GM19324 (cell line): ENCODE results near the gene VWF.
A peak's percentile ranks its signal among the peaks of the same experiment; 100 is the strongest.
"Not testable (repeated sequence)": the region's sequence is repeated elsewhere in the genome, so short reads cannot be mapped to it uniquely, and the experiment has no call there.

Source experiments
- ATAC-seq: cut with Tn5 transposase; IDR thresholded peaks from one replicate; pipeline ENCODE4 v1.9.1; 2021; ENCODE audit warnings: mild to moderate bottlenecking, moderate library complexity; ENCODE audit not compliant: unreplicated experiment, low FRiP score

The VWF gene

GRCh38 chr12:6010631-6011350 is 113.7 kb downstream of the VWF start:
- not testable (repeated sequence) for ATAC-seq

GRCh38 chr12:5997260-5997659 is 127.2 kb downstream of the VWF start:
- ATAC-seq = no peak

GRCh38 chr12:5996459-5996858 is 128.0 kb downstream of the VWF start:
- no peak for ATAC-seq

- ATAC-seq = no peak
Observed at GRCh38 chr12:5989621-5990020, 134.8 kb downstream of the VWF start.

GRCh38 chr12:5988659-5989116 is 135.8 kb downstream of the VWF start:
- peak; percentile 60 for ATAC-seq

- ATAC-seq = no peak
Observed at GRCh38 chr12:5988088-5988487, 136.4 kb downstream of the VWF start.

GRCh38 chr12:5987573-5987972 is 136.9 kb downstream of the VWF start:
- ATAC-seq = no peak

GRCh38 chr12:5985471-5985870 is 139.0 kb downstream of the VWF start:
- ATAC-seq = no peak

GRCh38 chr12:5984873-5985272 is 139.6 kb downstream of the VWF start:
- no peak for ATAC-seq

GRCh38 chr12:5982106-5982505 is 142.4 kb downstream of the VWF start:
- no peak for ATAC-seq

GRCh38 chr12:5977556-5977955 is 146.9 kb downstream of the VWF start:
- ATAC-seq = no peak

- ATAC-seq = no peak
Observed at GRCh38 chr12:5976711-5977110, 147.8 kb downstream of the VWF start.

- no peak for ATAC-seq
Observed at GRCh38 chr12:5976196-5976595, 148.3 kb downstream of the VWF start.

- ATAC-seq = no peak
Observed at GRCh38 chr12:5973461-5974115, 150.9 kb downstream of the VWF start.

GRCh38 chr12:5972387-5972786 is 152.1 kb downstream of the VWF start:
- ATAC-seq = no peak

GRCh38 chr12:5971194-5971850 is 153.1 kb downstream of the VWF start:
- no peak for ATAC-seq

- no peak for ATAC-seq
Observed at GRCh38 chr12:5969974-5970690, 154.3 kb downstream of the VWF start.

- no peak for ATAC-seq
Observed at GRCh38 chr12:5969156-5969973, 155.1 kb downstream of the VWF start.

GRCh38 chr12:5967645-5968415 is 156.6 kb downstream of the VWF start:
- ATAC-seq = no peak
